ENCODE data around the gene TOP3A.
A peak's percentile ranks its signal among the peaks of the same experiment; 100 is the strongest.
"Not testable (repeated sequence)": the region's sequence is repeated elsewhere in the genome, so short reads cannot be mapped to it uniquely, and the experiment has no call there.

TOP3A gene

GRCh38 chr17:18314731-18315561 lies at the start of gene TOP3A, which contains the start of gene SMCR8:
TSS of gene TOP3A (minus strand) at chr17:18314994. CDS start at chr17:18314778, 216 bp downstream.
TSS of gene SMCR8 (plus strand) at chr17:18315293. CDS start at chr17:18315790, 497 bp downstream.
- DNase-seq = peak; percentile 81 to 100 (median 97)

- DNase-seq = no peak
Observed at GRCh38 chr17:18364166-18364565, 49.4 kb upstream of the TOP3A start.

DNA sequence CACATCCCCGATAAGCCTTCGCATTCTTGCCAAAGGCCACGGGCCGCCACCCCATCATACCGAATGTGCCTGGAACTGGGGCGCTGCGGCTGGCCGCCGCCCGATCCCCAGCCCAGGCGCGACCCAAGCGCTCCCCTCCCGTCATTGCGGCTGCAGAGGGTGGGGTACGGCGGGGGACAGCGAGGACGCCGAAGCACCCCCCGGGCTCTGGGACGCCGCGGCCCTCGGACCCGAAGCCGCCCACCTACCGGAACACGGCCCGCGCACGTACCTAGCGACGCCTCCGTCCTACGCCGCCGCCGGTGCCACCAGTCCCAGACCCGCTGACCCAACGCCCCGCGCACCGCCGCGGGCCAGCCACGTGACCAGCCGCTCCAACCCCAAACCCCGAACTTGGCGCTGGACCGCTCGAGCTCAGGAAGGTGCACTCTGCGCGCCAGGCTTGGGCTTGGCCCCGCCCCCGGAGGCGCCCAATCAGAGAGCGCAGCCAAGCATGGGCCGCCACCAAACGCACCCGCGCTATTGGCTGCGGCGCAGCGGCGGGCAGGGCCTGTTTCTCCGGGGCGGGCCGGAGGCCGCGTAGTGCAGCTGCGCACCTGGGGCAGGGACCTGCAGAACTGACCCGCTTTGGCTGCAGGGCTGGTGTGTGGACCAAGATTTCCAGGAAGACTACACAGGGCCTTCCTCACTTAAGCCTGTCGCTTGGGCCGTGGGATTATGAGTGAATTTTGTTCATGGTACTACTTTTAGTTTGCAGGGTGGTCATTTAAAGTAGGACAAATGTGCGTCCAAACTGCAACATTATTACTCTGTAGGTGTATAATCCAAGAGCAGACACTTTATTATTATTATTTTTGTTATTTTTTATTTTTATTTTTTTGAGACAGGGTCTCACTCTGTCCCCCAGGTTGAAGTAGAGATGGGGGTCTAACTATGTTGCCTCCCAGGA lies 48.6 kb upstream of the TOP3A start, which contains the start of gene SHMT1:
TSS of gene SHMT1 (minus strand) at position 450 of the 949 bp plus-strand sequence. CDS start 7,569 bp downstream, outside the sequence.
- DNase-seq = peak; percentile 18 to 96 (median 90)

DNA sequence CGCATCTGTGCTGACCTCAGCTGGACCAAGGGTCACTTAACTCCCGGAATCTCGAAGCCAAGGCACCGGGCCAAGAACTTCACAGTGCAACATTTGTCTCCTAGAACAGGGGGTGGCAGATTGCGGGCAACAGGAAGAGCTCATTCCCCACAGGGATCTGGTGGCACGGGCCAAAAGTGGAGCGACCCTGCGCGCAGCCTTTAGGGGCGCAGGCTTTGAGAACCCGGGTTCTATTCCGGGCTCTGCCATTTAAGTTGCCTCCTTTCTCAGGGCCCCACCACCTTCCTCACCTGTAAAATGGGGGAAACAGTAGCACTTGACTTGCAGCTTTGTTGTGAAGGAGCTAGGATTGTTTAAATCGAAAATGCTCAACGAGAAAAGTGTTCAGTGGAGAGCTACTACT lies 47.9 kb upstream of the TOP3A start:
- DNase-seq = peak in 49 of 51 donors; percentile 12 to 90 (median 69)

GRCh38 chr17:18361837-18362697 lies 47.3 kb upstream of the TOP3A start:
- peak in 2 of 51 donors; percentile 4 to 29 for DNase-seq

DNA sequence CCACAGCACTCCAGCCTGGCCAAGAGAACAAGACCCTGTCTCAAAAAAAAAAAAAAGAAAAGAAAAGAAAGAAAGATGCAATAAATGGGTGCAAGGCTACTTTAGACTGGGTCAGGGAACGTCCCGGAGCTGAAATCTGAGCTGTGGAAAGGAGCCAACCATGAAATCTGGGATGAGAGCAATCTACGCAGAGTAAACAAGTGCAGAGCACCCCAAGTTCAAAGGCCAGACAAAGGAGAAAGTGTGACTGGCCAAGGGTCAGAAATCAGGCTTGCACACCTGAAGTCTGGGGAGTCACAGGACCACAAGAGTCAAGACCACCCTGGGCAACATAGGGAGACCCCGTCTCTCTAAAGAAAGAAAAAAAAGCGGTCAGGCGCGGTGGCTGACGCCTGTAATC lies 45.7 kb upstream of the TOP3A start:
- no peak for DNase-seq

GRCh38 chr17:18356624-18357023 lies 41.8 kb upstream of the TOP3A start:
- peak in 9 of 51 donors; percentile 1 to 34 (median 9) for DNase-seq

DNA sequence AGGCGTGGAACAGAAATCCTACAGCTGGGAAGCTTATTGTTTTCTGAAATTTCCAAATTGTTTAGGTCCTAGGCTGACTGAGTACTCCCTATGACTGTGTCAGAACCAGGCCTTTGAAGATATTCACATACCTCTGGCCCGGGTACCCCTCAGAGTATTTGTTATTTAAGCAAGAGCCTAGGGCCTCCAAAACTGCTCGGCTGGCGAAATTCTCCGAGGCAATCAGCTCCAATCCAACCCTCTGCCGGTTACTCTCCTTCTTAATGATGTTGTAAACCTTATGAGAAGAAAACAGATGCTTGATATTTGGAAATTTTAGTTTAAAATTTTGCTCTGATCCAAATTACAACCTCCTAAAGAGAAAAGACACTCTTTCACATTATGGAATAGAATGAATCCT lies 38.7 kb upstream of the TOP3A start:
- no peak for DNase-seq

- no peak for DNase-seq
Observed at GRCh38 chr17:18344021-18344420, 29.2 kb upstream of the TOP3A start.

DNA sequence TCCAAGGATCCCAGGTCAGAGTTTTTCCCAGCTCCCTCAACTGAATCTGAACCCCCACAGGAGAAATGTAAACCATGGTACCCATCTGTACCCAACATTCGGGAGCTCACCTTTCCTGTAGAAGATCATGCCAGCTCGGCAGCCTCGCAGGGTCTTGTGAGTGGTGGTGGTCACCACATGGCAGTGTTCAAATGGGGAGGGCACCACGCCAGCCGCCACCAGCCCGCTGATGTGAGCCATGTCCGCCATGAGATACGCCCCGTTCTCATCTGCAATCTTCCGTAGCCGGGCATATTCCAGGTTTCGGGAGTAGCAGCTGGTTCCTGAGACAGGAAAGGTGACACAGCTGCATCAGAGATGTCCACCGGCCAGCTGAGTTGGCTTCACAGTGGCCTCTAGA lies 25.1 kb upstream of the TOP3A start:
- DNase-seq = no peak

GRCh38 chr17:18338158-18338557 lies 23.4 kb upstream of the TOP3A start:
- not testable (repeated sequence) for DNase-seq

DNA sequence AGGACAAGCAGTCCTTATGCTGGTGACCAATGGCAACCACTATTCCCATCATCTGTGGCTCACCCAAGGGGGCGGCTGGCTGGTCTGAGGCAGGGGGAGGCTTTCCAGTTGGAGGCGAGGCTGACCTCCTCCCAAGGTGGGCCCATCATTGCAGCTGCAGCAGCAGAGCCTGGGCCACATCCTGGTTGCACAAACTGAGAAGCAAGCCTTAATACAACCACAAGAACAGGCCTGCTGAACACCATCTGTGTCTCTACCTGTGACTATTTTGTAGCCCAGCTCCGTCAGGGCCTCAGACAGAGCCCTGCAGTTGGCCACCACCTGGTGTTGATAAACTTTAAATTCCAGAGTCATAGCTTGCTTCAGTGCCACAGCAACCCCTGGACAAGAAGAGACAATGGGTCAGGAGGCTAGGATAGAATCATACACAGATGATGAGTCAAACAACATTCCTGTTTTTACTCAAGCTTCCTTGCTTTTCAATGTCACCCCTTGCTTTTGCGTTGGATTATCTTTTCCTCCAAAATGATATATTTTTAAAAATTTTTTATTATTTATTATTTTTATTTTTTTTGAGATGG lies 18.2 kb upstream of the TOP3A start:
- no peak for DNase-seq

DNA sequence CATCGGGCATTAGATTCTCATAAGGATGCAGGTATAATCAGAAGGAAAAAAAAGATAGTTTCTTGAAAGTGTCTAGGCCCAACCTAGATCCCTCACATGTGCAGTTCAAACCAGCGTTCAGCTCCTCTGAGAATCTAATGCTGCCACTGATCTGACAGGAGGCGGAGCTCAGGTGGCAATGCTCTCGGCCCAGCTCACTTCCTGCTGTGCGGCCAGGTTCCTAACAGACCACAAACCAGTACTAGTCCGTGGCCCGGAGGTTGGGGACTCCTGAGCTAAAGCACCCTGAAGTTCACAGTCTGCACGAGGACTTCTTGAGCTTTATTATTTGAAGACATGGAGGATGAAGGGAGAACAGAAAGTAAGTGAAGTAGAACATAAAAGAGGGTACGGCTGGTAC lies 17.1 kb upstream of the TOP3A start:
- no peak for DNase-seq

GRCh38 chr17:18328643-18329204 lies 13.9 kb upstream of the TOP3A start:
- DNase-seq = no peak

DNA sequence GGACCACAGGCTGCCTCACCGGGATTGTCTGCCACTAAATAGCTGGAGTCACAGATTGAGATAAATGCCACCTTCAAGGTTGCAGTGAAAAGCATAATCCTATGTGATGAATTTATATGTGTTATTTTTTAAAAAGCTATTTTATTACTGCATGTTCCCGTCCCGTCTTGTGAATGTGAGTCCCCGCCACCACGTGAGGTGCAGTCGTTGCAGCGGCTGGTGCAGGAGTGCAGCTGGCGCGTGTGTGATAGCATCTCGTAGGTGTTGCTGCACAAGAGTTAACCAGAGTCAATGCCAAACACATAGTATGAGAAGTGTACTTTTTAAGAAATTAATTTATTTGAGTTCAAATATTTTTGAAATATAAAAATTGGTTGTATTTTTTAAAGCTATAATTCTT lies 12.8 kb upstream of the TOP3A start:
- no peak for DNase-seq

- no peak for DNase-seq
Observed at GRCh38 chr17:18327093-18327492, 12.3 kb upstream of the TOP3A start.

GRCh38 chr17:18326572-18326971 lies 11.8 kb upstream of the TOP3A start:
- no peak for DNase-seq

DNA sequence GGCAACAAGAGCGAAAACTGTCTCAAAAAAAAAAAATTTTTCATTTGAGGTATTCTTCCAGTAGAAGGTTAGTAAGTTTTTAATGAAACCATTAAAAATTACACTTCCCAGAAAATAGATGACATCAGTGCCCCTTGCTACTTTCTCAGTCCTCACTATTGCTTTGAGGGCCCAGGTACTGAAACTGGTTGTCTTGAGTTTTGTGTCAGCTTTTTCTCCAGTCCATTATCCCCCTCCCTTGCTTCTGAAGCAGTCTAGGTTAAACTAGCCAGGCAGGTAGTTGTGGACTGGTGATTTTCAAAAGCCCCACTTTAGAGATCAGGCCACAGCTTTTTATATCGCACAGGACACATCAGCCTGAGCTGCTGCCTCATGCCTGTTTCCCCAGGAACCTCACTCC lies 11.2 kb upstream of the TOP3A start:
- no peak for DNase-seq

GRCh38 chr17:18324140-18325050 lies 9.6 kb upstream of the TOP3A start:
- no peak for DNase-seq
